H9 (cell line): Measurements from ENCODE around the gene KIF6. TPM values are rescaled to one million over a fixed set of nuclear protein-coding genes. Genes with fewer than 3 reads are reported as not detected.

Experiments
- DNase-seq: peaks from one replicate; pipeline ENCODE4 v3.0.0-alpha.2; 2017
- H2AFZ ChIP-seq: one replicate; pipeline ENCODE4 v1.6.1; 2013; ENCODE audit warnings: mild to moderate bottlenecking, low read length, control low read depth, moderate library complexity
- H2AK5ac ChIP-seq: 2 replicates; pipeline ENCODE4 v1.6.1; 2013; ENCODE audit warnings: low read length, control low read depth, mixed read lengths; ENCODE audit not compliant: insufficient read length
- H2BK120ac ChIP-seq: one replicate; pipeline ENCODE4 v1.6.1; 2013; ENCODE audit warnings: low read depth, mild to moderate bottlenecking, low read length, control low read depth, inconsistent platforms; ENCODE audit not compliant: poor library complexity, severe bottlenecking
- H2BK12ac ChIP-seq: 2 replicates; pipeline ENCODE4 v1.6.1; 2013; ENCODE audit warnings: low read length, control low read depth, mixed read lengths, low read depth; ENCODE audit not compliant: insufficient read length
- H2BK15ac ChIP-seq: 2 replicates; pipeline ENCODE4 v1.6.1; 2013; ENCODE audit warnings: low read depth, low read length, control low read depth
- H2BK20ac ChIP-seq: one replicate; pipeline ENCODE4 v1.6.1; 2013; ENCODE audit warnings: low read depth, mild to moderate bottlenecking, low read length, control low read depth, inconsistent platforms; ENCODE audit not compliant: poor library complexity, severe bottlenecking
- H2BK5ac ChIP-seq: 2 replicates; pipeline ENCODE4 v1.6.1; 2013; ENCODE audit warnings: low read length, control low read depth, mixed read lengths; ENCODE audit not compliant: insufficient read length
- H3K14ac ChIP-seq: 2 replicates; pipeline ENCODE4 v1.6.1; 2013; ENCODE audit warnings: low read length, control low read depth; ENCODE audit not compliant: insufficient read depth
- H3K18ac ChIP-seq: 2 replicates; pipeline ENCODE4 v1.6.1; 2013; ENCODE audit warnings: low read depth, mild to moderate bottlenecking, mixed read lengths, low read length, control low read depth; ENCODE audit not compliant: insufficient read length
- H3K23ac ChIP-seq: 2 replicates; pipeline ENCODE4 v1.6.1; 2013; ENCODE audit warnings: low read length, control low read depth, mixed read lengths, low read depth; ENCODE audit not compliant: insufficient read length
- H3K23me2 ChIP-seq: 2 replicates; pipeline ENCODE4 v1.6.1; 2013; ENCODE audit warnings: low read depth, mild to moderate bottlenecking, mixed read lengths, low read length, control low read depth; ENCODE audit not compliant: insufficient read length, poor library complexity, severe bottlenecking
- H3K27ac ChIP-seq: 2 replicates; pipeline ENCODE4 v1.5.1; 2013; ENCODE audit warnings: low read length, control low read depth, mixed read lengths, low read depth; ENCODE audit not compliant: insufficient read length
- H3K27me3 ChIP-seq: 2 replicates; pipeline ENCODE4 v1.6.1; 2013; ENCODE audit warnings: low read length, control low read depth, inconsistent platforms; ENCODE audit not compliant: insufficient read depth
- H3K4ac ChIP-seq: 2 replicates; pipeline ENCODE4 v1.6.1; 2013; ENCODE audit warnings: low read depth, mild to moderate bottlenecking, control low read depth, inconsistent platforms, low read length, moderate library complexity
- H3K4me1 ChIP-seq: 2 replicates; pipeline ENCODE4 v1.6.1; 2013; ENCODE audit warnings: low read length, control low read depth, inconsistent platforms; ENCODE audit not compliant: insufficient read depth
- H3K4me2 ChIP-seq: 2 replicates; pipeline ENCODE4 v1.6.1; 2013; ENCODE audit warnings: low read length, control low read depth, mixed read lengths; ENCODE audit not compliant: insufficient read length, insufficient read depth
- H3K56ac ChIP-seq: 2 replicates; pipeline ENCODE4 v1.6.1; 2013; ENCODE audit warnings: low read depth, mild to moderate bottlenecking, mixed read lengths, low read length, control low read depth; ENCODE audit not compliant: insufficient read length
- H3K79me1 ChIP-seq: 2 replicates; pipeline ENCODE4 v1.6.1; 2013; ENCODE audit warnings: low read depth, mild to moderate bottlenecking, moderate library complexity, low read length, control low read depth, inconsistent platforms; ENCODE audit not compliant: insufficient read depth, poor library complexity, severe bottlenecking
- H3K79me2 ChIP-seq: 2 replicates; pipeline ENCODE4 v1.6.1; 2013; ENCODE audit warnings: low read length, control low read depth, inconsistent platforms; ENCODE audit not compliant: insufficient read depth
- H3K9ac ChIP-seq: 2 replicates; pipeline ENCODE4 v1.6.1; 2013; ENCODE audit warnings: low read length, control low read depth, mixed read lengths; ENCODE audit not compliant: insufficient read length; ENCODE audit errors: extremely low read depth
- H3K9me3 ChIP-seq: one replicate; pipeline ENCODE4 v1.6.1; 2013; ENCODE audit warnings: low read depth, low read length, inconsistent platforms; ENCODE audit not compliant: control insufficient read depth
- H3T11ph ChIP-seq: one replicate; pipeline ENCODE4 v1.6.1; 2013; ENCODE audit warnings: mild to moderate bottlenecking, low read length, control low read depth, inconsistent platforms
- H4K20me1 ChIP-seq: one replicate; pipeline ENCODE4 v1.6.1; 2013; ENCODE audit not compliant: control insufficient read depth, insufficient read length, insufficient read depth
- H4K5ac ChIP-seq: 2 replicates; pipeline ENCODE4 v1.6.1; 2013; ENCODE audit warnings: low read depth, mild to moderate bottlenecking, mixed read lengths, low read length, control low read depth; ENCODE audit not compliant: insufficient read length
- H4K8ac ChIP-seq: replicated peaks from 2 replicates; pipeline ENCODE4 v1.6.1; 2013; ENCODE audit warnings: low read length, control low read depth, mixed read lengths, low read depth; ENCODE audit not compliant: insufficient read length
- H4K91ac ChIP-seq: 2 replicates; pipeline ENCODE4 v1.6.1; 2013; ENCODE audit warnings: low read depth, mild to moderate bottlenecking, moderate library complexity, mixed read lengths, low read length, control low read depth; ENCODE audit not compliant: insufficient read length
- H3K27ac Mint-ChIP-seq, 3 experiments: 2 replicates in 2 of 3; 3 replicates in 1 of 3; pipeline ENCODE4 v1.8.0; 2020 to 2021; ENCODE audit warnings: mixed read lengths in 3 of 3, mild to moderate bottlenecking in 1 of 3, moderate library complexity in 1 of 3
- H3K27me3 Mint-ChIP-seq: 2 replicates; pipeline ENCODE4 v1.8.0; 2021; ENCODE audit warnings: low read depth, mild to moderate bottlenecking, moderate library complexity, mixed read lengths
- H3K36me3 Mint-ChIP-seq, 3 experiments: 2 replicates in 2 of 3; 3 replicates in 1 of 3; pipeline ENCODE4 v1.8.0; 2020 to 2021; ENCODE audit warnings: low read depth in 3 of 3, mixed read lengths in 3 of 3; ENCODE audit not compliant: insufficient read depth in 1 of 3
- H3K4me1 Mint-ChIP-seq, 2 experiments: 2 replicates each; pipeline ENCODE4 v1.8.0; 2020; ENCODE audit warnings: mixed read lengths in 2 of 2
- H3K4me3 Mint-ChIP-seq, 2 experiments: 2 replicates in 1 of 2; 3 replicates in 1 of 2; pipeline ENCODE4 v1.8.0; 2020 to 2021; ENCODE audit warnings: mild to moderate bottlenecking in 2 of 2, mixed read lengths in 2 of 2, moderate library complexity in 1 of 2
- H3K9me3 Mint-ChIP-seq, 2 experiments: 2 replicates in 1 of 2; 3 replicates in 1 of 2; pipeline ENCODE4 v1.8.0; 2020; ENCODE audit warnings: mild to moderate bottlenecking in 2 of 2, mixed read lengths in 2 of 2, moderate library complexity in 1 of 2
- CTCF ChIP-seq: fragments of 200-600 bp; sonication (generic); conservative IDR thresholded peaks from 3 replicates; pipeline ENCODE4 v1.8.0; 2021; ENCODE audit warnings: antibody characterized with exemption, mild to moderate bottlenecking
- WGBS: extraction: QIAGEN DNeasy Blood & Tissue Kit; methylation state at CpG from one replicate; pipeline ENCODE4 v1.1.7; 2013; ENCODE audit warnings: missing lambda C conversion rate, low lambda C conversion rate, mixed read lengths; ENCODE audit not compliant: insufficient read length; ENCODE audit errors: extremely low coverage; 5-methylcytosine and 5-hydroxymethylcytosine counted together
- total RNA-seq: library from RNA; stranded (reverse); gene quantifications from 2 replicates; pipeline ENCODE4 v1.2.1, GENCODE V29; 2021

Gene KIF6
- total RNA-seq, 1 experiment from 2014 or later: 0.63 TPM

GRCh38 chr6:39753725-39754045 is 28.5 kb upstream of the KIF6 start:
- Histone ChIP-seq H3K18ac (no peak overlapping the region), H2BK5ac (no peak overlapping the region), H3K9ac (no peak overlapping the region), H4K5ac (no peak overlapping the region), H4K20me1 (no peaks in the 10 kb centered on the region), H3K23me2 (no peaks in the 10 kb centered on the region), H3K4me2 (no peak overlapping the region), H3K23ac (no peak overlapping the region), H2AFZ (no peak overlapping the region), H2BK120ac (no peak overlapping the region), H2BK15ac (no peak overlapping the region), H2BK20ac (no peak overlapping the region), H3K4ac (no peak overlapping the region), H3K27me3 (no peaks in the 10 kb centered on the region), H4K8ac (no peak overlapping the region), H2BK12ac (no peak overlapping the region), H3K56ac (no peak overlapping the region), H3K9me3 (no peaks in the 10 kb centered on the region), H2AK5ac (no peak overlapping the region), H3T11ph (no peak overlapping the region), H3K27ac (no peak overlapping the region), H4K91ac (no peak overlapping the region), H3K4me1 (no peaks in the 10 kb centered on the region), H3K79me1 (no peaks in the 10 kb centered on the region), H3K79me2 (peaks cover 3% of the 10 kb centered on the region; the same call in 1 of the 2 replicates), H3K14ac (no peak overlapping the region)
- Mint-ChIP-seq H3K4me1 (peaks cover 0 to 3% of the 10 kb centered on the region in 2 experiments; a peak in 1 of 4 replicates), H3K36me3 (no peaks in the 10 kb centered on the region), H3K27me3 (no peaks in the 10 kb centered on the region), H3K27ac (no peak overlapping the region), H3K4me3 (no peak overlapping the region), H3K9me3 (no peaks in the 10 kb centered on the region)
- TF ChIP-seq CTCF: no peak
- no peak for DNase-seq
- no CpG with 5 or more reads among the region's 3 CpGs for WGBS
